K562 (cell line): Measurements from ENCODE around the gene CD151. TPM values are rescaled to one million over a fixed set of nuclear protein-coding genes. Genes with fewer than 3 reads are reported as not detected.

Experiments used
- ATAC-seq: fragments of 200-7000 bp; cut with Tn5 transposase; 3 replicates; pipeline ENCODE4 v1.9.1; 2020; ENCODE audit warnings: moderate library complexity
- BruUV-seq: library from RNA; stranded (reverse); fragments of 400-500 nt; replicated peaks from 2 replicates; lab custom pipeline; 2021; lab: Mats Ljungman, UMichigan
- CTCF ChIA-PET: fragments of 300-600 bp; formaldehyde crosslinking; extraction: SDS; loops from one replicate; lab custom pipeline; 2021; ENCODE audit warnings: low intra/inter-chr PET ratio; lab: Yijun Ruan, JAX
- POLR2A ChIA-PET: fragments of 300-600, 350-650 bp; sonication (Branson Sonifier 250); formaldehyde crosslinking; extraction: SDS; loops from one replicate; lab custom pipeline; 2021; ENCODE audit warnings: antibody characterized with exemption, inconsistent platforms; lab: Yijun Ruan, JAX
- DNase-seq, 4 experiments: peaks; one replicate each; pipeline versions ENCODE4 v3.0.0 to v3.0.0-alpha.2; 2011 to 2018; ENCODE audit warnings: low spot score in 3 of 4, mixed read lengths in 3 of 4; ENCODE audit errors: extremely low read depth in 1 of 4
- FAIRE-seq: peaks from 2 replicates; lab custom pipeline; 2011; peaks lifted over from hg19 to GRCh38; lab: Jason Lieb, UNC
- H2AFZ ChIP-seq: 2 replicates; pipeline ENCODE4 v1.6.0; 2011; ENCODE audit warnings: low read depth, low read length, control low read depth, inconsistent platforms
- H3K27ac ChIP-seq: fragments of 200-600 bp; 3 replicates; pipeline ENCODE4 v1.8.0; 2011; ENCODE audit warnings: low read depth, mild to moderate bottlenecking, control low read depth, inconsistent platforms, low read length, moderate library complexity, mixed read lengths; ENCODE audit errors: extremely low read depth
- H3K27me3 ChIP-seq, 2 experiments: fragments of 300-600 bp in 1 of 2; 2 replicates in 1 of 2; 3 replicates in 1 of 2; pipeline versions ENCODE4 v1.6.0 to v1.8.0; 2011; ENCODE audit warnings: inconsistent platforms in 2 of 2, low read length in 2 of 2, mild to moderate bottlenecking in 1 of 2, mixed read lengths in 1 of 2, moderate library complexity in 1 of 2; ENCODE audit not compliant: control insufficient read depth in 2 of 2, insufficient read depth in 2 of 2
- H3K36me3 ChIP-seq: fragments of 300-600 bp; 3 replicates; pipeline ENCODE4 v1.8.0; 2011; ENCODE audit warnings: mild to moderate bottlenecking, low read length, inconsistent platforms; ENCODE audit not compliant: control insufficient read depth, insufficient read depth
- H3K4me1 ChIP-seq, 2 experiments: fragments of 200-600 bp in 1 of 2; replicated peaks in 1 of 2; 2 replicates in 1 of 2; 3 replicates in 1 of 2; pipeline versions ENCODE4 v1.5.1 to v1.8.0; 2011; ENCODE audit warnings: inconsistent platforms in 2 of 2, low read length in 2 of 2, mild to moderate bottlenecking in 1 of 2, mixed read lengths in 1 of 2, moderate library complexity in 1 of 2; ENCODE audit not compliant: control insufficient read depth in 2 of 2, insufficient read depth in 2 of 2
- H3K4me2 ChIP-seq: 2 replicates; pipeline ENCODE4 v1.6.1; 2011; ENCODE audit warnings: low read length, control low read depth, inconsistent platforms, mixed read lengths; ENCODE audit not compliant: insufficient read depth
- H3K4me3 ChIP-seq: fragments of 200-600 bp; sonication (generic), shearing (Covaris generic); 2 replicates; pipeline ENCODE4 v1.5.1; 2016; ENCODE audit warnings: control low read depth, inconsistent platforms
- H3K79me2 ChIP-seq: fragments of 200-600 bp; 3 replicates; pipeline ENCODE4 v1.8.0; 2011; ENCODE audit warnings: low read length, inconsistent platforms; ENCODE audit not compliant: control insufficient read depth, insufficient read depth
- H3K9ac ChIP-seq, 2 experiments: 2 replicates each; pipeline versions ENCODE4 v1.6.0 to v1.6.1; 2011; ENCODE audit warnings: low read depth in 2 of 2, low read length in 2 of 2, control low read depth in 1 of 2, inconsistent platforms in 1 of 2, mild to moderate bottlenecking in 1 of 2, mixed read lengths in 1 of 2; ENCODE audit not compliant: insufficient read depth in 1 of 2
- H3K9me1 ChIP-seq: one replicate; pipeline ENCODE4 v1.6.0; 2011; ENCODE audit warnings: inconsistent platforms, mild to moderate bottlenecking, low read length, moderate library complexity; ENCODE audit not compliant: control insufficient read depth, insufficient read depth
- H3K9me3 ChIP-seq: replicated peaks from 2 replicates; pipeline ENCODE4 v1.5.1; 2011; ENCODE audit warnings: low read depth, low read length, inconsistent platforms; ENCODE audit not compliant: control insufficient read depth, insufficient read depth
- H4K20me1 ChIP-seq: replicated peaks from 2 replicates; pipeline ENCODE4 v1.6.1; 2011; ENCODE audit warnings: low read length, inconsistent platforms, mixed read lengths; ENCODE audit not compliant: control insufficient read depth, insufficient read depth
- BDP1 ChIP-seq: IDR thresholded peaks from 3 replicates; pipeline ENCODE4 v1.6.1; 2011; ENCODE audit not compliant: insufficient read length, insufficient read depth
- CBX1 ChIP-seq: sonication (generic); IDR thresholded peaks from 2 replicates; pipeline ENCODE4 v1.6.1; 2016; ENCODE audit warnings: antibody characterized with exemption, low read depth, mild to moderate bottlenecking
- CEBPG ChIP-seq, 3 experiments: fragments of 200-800 bp in 1 of 3; sonication (Bioruptor generic) in 1 of 3; sonication (generic) in 1 of 3; formaldehyde crosslinking in 1 of 3; IDR thresholded peaks in 2 of 3; conservative IDR thresholded peaks in 1 of 3; 2 replicates each; pipeline versions ENCODE4 v1.6.1 to v1.8.0; 2016 to 2022; ENCODE audit warnings: missing compliant biosample characterization in 2 of 3, missing genetic modification characterization in 2 of 3, mild to moderate bottlenecking in 1 of 3, missing genetic modification reagents in 1 of 3
- HCFC1 ChIP-seq: IDR thresholded peaks from 2 replicates; pipeline ENCODE4 v1.6.1; 2012; ENCODE audit warnings: low read depth, low read length, improper control_type of control experiment
- KAT7 ChIP-seq: sonication (generic); formaldehyde crosslinking; IDR thresholded peaks from 2 replicates; pipeline ENCODE4 v1.8.0; 2022; ENCODE audit warnings: missing genetic modification reagents, mild to moderate bottlenecking, borderline replicate concordance
- MCM5 ChIP-seq: fragments of 450-650 bp; IDR thresholded peaks from 2 replicates; pipeline ENCODE4 v1.6.1; 2016; ENCODE audit warnings: low read depth
- MCM7 ChIP-seq, 2 experiments: fragments of 450-650 bp; IDR thresholded peaks; 2 replicates each; pipeline ENCODE4 v1.6.1; 2016 to 2018
- NFRKB ChIP-seq: fragments of 450-650 bp; IDR thresholded peaks from 2 replicates; pipeline ENCODE4 v1.6.1; 2016; ENCODE audit warnings: low read depth
- RAD21 ChIP-seq, 2 experiments: fragments of 250-450 bp in 1 of 2; fragments of 450-650 bp in 1 of 2; sonication (Bioruptor Pico) in 1 of 2; formaldehyde crosslinking in 1 of 2; IDR thresholded peaks in 1 of 2; conservative IDR thresholded peaks in 1 of 2; 2 replicates each; pipeline versions ENCODE4 v1.4.0 to v1.8.0; 2020 to 2022; ENCODE audit warnings: mild to moderate bottlenecking in 2 of 2, moderate library complexity in 1 of 2
- RBM17 ChIP-seq: fragments of 200-400 bp; formaldehyde crosslinking; IDR thresholded peaks from 2 replicates; pipeline ENCODE4 v1.6.1; 2017; ENCODE audit warnings: low read depth, mild to moderate bottlenecking, low read length, borderline replicate concordance
- SMARCC2 ChIP-seq: fragments of 450-650 bp; IDR thresholded peaks from 2 replicates; pipeline ENCODE4 v1.6.1; 2017; ENCODE audit warnings: antibody characterized with exemption, moderate library complexity, mild to moderate bottlenecking, low read depth
- ZNF764 ChIP-seq: fragments of 250-450 bp; sonication (Bioruptor Pico); IDR thresholded peaks from 2 replicates; pipeline ENCODE4 v1.4.0; 2020; ENCODE audit warnings: low read depth, mild to moderate bottlenecking, moderate library complexity
- WGBS: fragments of 100-300 bp; shearing (Covaris generic); methylation state at CpG from one replicate; pipeline ENCODE4 v1.1.6; 2016; ENCODE audit warnings: low coverage, mixed read lengths; ENCODE audit not compliant: insufficient coverage; ENCODE audit errors: missing lambda C conversion rate; 5-methylcytosine and 5-hydroxymethylcytosine counted together
- in situ Hi-C: fragments of 300-500 bp; cut with MboI; formaldehyde crosslinking; loops from 4 replicates; pipeline ENCODE4 v1.15.0; 2018; ENCODE audit warnings: inconsistent platforms, mixed read lengths
- intact Hi-C: fragments of 100-400 bp; cut with micrococcal nuclease; formaldehyde crosslinking; loops from 2 replicates; pipeline ENCODE4 v1.14.2; 2022
- polyA plus RNA-seq, 8 experiments: library from polyadenylated mRNA; depleted of rRNA in 4 of 8; stranded (reverse) in 5 of 8; unstranded in 3 of 8; fragments of >200 nt; fragmentation: Nextera tagmentation in 2 of 8; fragmentation: Illumina TruSeq in 1 of 8; extraction: Ambion mirVana in 2 of 8; extraction: Trizol in 1 of 8; gene quantifications; 2 replicates each; pipeline versions ENCODE4 v1.2.1 to v1.2.3, GENCODE V29; 2011 to 2014; ENCODE audit warnings: inconsistent platforms in 1 of 8, missing spikeins in 1 of 8
- total RNA-seq, 7 experiments: library from RNA; depleted of rRNA in 6 of 7; stranded (reverse); fragments of >200 nt in 6 of 7; fragmentation: Illumina TruSeq in 2 of 7; extraction: Trizol in 2 of 7; gene quantifications; 2 replicates each; pipeline versions ENCODE4 v1.2.1 to v1.2.3, GENCODE V29; 2011 to 2021; ENCODE audit warnings: low replicate concordance in 1 of 7
- TF ChIP-seq, protein P1 (sequence below): fragments of 250-450 bp; sonication (Bioruptor Pico); IDR thresholded peaks from 2 replicates; pipeline ENCODE4 v1.5.0; 2021; ENCODE audit warnings: mild to moderate bottlenecking, borderline replicate concordance
- TF ChIP-seq, protein P2 (sequence below), 2 experiments: IDR thresholded peaks in 1 of 2; conservative IDR thresholded peaks in 1 of 2; 2 replicates each; pipeline ENCODE4 v1.6.1; 2016; ENCODE audit warnings: low read depth in 2 of 2, mild to moderate bottlenecking in 1 of 2, missing compliant biosample characterization in 1 of 2, missing genetic modification characterization in 1 of 2, moderate library complexity in 1 of 2
- TF ChIP-seq, protein P3 (sequence below), 2 experiments: fragments of 250-450 bp in 1 of 2; fragments of 450-650 bp in 1 of 2; sonication (Bioruptor Pico) in 1 of 2; IDR thresholded peaks; 2 replicates each; pipeline versions ENCODE4 v1.6.1 to v1.8.0; 2016 to 2021; ENCODE audit warnings: mild to moderate bottlenecking in 2 of 2, moderate library complexity in 2 of 2, missing compliant biosample characterization in 1 of 2, missing genetic modification characterization in 1 of 2

The CD151 gene
- total and polyA plus RNA-seq, 9 of the 15 experiments (the other 6 are each of a cell fraction or from before 2014, with no cell fraction given) = 2.3 to 187 (median 140) TPM

DNA sequence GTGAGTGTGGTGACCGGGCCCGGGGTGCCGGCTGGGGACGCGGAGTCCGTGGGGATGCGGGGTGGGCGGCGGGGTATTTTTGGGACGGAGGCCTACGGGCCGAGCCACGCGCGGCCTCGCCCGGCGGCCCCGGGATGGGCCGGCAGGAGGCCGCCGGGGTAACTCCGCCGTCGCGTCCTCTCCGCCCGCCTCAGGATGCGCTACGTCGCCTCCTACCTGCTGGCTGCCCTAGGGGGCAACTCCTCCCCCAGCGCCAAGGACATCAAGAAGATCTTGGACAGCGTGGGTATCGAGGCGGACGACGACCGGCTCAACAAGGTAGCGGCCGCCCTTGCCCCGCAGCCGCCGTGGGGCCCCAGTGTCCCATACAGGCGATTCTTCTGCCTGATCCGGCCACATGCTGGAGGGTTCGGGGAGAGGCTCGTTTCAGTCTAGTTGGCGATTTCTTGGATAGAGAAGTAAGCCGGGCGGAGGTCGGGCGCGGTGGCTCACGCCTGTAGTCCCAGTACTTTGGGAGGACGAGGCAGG is 22.6 kb upstream of the CD151 start:
- Histone ChIP-seq H3K4me3 (peak overlapping the region; percentile 99), H3K27ac (peak overlapping the region; percentile 98), H4K20me1 (peaks cover 24% of the 10 kb centered on the region), H3K36me3 (peaks cover 41% of the 10 kb centered on the region), H3K4me1 (peaks cover 20 to 57% of the 10 kb centered on the region in 2 experiments; a peak in 4 of 5 replicates), H3K79me2 (peaks cover 71% of the 10 kb centered on the region), H3K9me3 (no peaks in the 10 kb centered on the region), H2AFZ (peak overlapping the region; percentile 98; the same call in 1 of the 2 replicates), H3K4me2 (peak overlapping the region; percentile 100), H3K9ac (peak overlapping the region; percentile 94 to 98), H3K9me1 (no peaks in the 10 kb centered on the region), H3K27me3 (no peaks in the 10 kb centered on the region)
- ChIA-PET CTCF (no interaction called here), POLR2A (interaction anchor here (0.6 to 2.2 kb wide), 14 partner anchors 8 to 228 kb away, joined by 3 to 22 read pairs (median 4); partner anchors contain the start of gene PNPLA2)
- peak; percentile 2 for ATAC-seq
- intact Hi-C loops = no loop called here
- FAIRE-seq = no peak
- DNase-seq = peak in 1 of 4 experiments; percentile 75
- in situ Hi-C loops = no loop called here
- WGBS = under 1% methylated on average over 29 of the region's 55 CpGs
- TSS peak; percentile 65 for BruUV-seq
- TF ChIP-seq KAT7 (CRISPR knock-in tag) = 0 out of 2 replicates have a peak, but pooled peaks have one; percentile 45
- TF ChIP-seq, protein P1, sequence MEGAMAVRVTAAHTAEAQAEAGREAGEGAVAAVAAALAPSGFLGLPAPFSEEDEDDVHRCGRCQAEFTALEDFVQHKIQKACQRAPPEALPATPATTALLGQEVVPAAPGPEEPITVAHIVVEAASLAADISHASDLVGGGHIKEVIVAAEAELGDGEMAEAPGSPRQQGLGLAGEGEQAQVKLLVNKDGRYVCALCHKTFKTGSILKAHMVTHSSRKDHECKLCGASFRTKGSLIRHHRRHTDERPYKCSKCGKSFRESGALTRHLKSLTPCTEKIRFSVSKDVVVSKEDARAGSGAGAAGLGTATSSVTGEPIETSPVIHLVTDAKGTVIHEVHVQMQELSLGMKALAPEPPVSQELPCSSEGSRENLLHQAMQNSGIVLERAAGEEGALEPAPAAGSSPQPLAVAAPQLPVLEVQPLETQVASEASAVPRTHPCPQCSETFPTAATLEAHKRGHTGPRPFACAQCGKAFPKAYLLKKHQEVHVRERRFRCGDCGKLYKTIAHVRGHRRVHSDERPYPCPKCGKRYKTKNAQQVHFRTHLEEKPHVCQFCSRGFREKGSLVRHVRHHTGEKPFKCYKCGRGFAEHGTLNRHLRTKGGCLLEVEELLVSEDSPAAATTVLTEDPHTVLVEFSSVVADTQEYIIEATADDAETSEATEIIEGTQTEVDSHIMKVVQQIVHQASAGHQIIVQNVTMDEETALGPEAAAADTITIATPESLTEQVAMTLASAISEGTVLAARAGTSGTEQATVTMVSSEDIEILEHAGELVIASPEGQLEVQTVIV (CRISPR knock-in tag) = no peak; the same call in 1 of the 2 replicates
- no peak for TF ChIP-seq ZNF764 (CRISPR knock-in tag)
- no peak for TF ChIP-seq HCFC1
- no peak for TF ChIP-seq SMARCC2
- no peak for TF ChIP-seq CBX1
- TF ChIP-seq, protein P2, sequence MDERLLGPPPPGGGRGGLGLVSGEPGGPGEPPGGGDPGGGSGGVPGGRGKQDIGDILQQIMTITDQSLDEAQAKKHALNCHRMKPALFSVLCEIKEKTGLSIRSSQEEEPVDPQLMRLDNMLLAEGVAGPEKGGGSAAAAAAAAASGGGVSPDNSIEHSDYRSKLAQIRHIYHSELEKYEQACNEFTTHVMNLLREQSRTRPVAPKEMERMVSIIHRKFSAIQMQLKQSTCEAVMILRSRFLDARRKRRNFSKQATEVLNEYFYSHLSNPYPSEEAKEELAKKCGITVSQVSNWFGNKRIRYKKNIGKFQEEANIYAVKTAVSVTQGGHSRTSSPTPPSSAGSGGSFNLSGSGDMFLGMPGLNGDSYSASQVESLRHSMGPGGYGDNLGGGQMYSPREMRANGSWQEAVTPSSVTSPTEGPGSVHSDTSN (CRISPR knock-in tag; IDR thresholded peaks at IDR 0.05; ENCODE audit: low read depth) = no peak
- TF ChIP-seq, protein P2 (tag; conservative IDR thresholded peaks at IDR 0.05; ENCODE audit: low read depth) = no peak
- TF ChIP-seq, protein P3, sequence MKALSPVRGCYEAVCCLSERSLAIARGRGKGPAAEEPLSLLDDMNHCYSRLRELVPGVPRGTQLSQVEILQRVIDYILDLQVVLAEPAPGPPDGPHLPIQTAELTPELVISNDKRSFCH (CRISPR knock-in tag; IDR thresholded peaks at IDR 0.05) = no peak
- TF ChIP-seq, protein P3 (tag; IDR thresholded peaks at IDR 0.05) = no peak
- TF ChIP-seq NFRKB = no peak
- TF ChIP-seq RBM17 = no peak
- no peak for TF ChIP-seq BDP1
- TF ChIP-seq CEBPG (CRISPR knock-in tag; IDR thresholded peaks at IDR 0.05) = no peak; the same call in 1 of the 2 replicates
- no peak for TF ChIP-seq CEBPG (tag; conservative IDR thresholded peaks at IDR 0.05 in 1 of 2, IDR thresholded peaks at IDR 0.05 in 1 of 2)
- TF ChIP-seq RAD21 (CRISPR knock-in tag; conservative IDR thresholded peaks at IDR 0.05 in 1 of 2, IDR thresholded peaks at IDR 0.05 in 1 of 2) = no peak
- TF ChIP-seq MCM7 (IDR thresholded peaks at IDR 0.05) = no peak
- no peak for TF ChIP-seq MCM5
